Activated gamma-delta T cell treated with Interleukin-2 at 50 U/mL for 16 hours (primary cell): ENCODE results near the gene MAP4K4.
A peak's percentile ranks its signal among the peaks of the same experiment; 100 is the strongest.

Source experiments
- DNase-seq: peaks from one replicate; pipeline ENCODE4 v3.0.0-alpha.2; 2020

The MAP4K4 gene

DNA sequence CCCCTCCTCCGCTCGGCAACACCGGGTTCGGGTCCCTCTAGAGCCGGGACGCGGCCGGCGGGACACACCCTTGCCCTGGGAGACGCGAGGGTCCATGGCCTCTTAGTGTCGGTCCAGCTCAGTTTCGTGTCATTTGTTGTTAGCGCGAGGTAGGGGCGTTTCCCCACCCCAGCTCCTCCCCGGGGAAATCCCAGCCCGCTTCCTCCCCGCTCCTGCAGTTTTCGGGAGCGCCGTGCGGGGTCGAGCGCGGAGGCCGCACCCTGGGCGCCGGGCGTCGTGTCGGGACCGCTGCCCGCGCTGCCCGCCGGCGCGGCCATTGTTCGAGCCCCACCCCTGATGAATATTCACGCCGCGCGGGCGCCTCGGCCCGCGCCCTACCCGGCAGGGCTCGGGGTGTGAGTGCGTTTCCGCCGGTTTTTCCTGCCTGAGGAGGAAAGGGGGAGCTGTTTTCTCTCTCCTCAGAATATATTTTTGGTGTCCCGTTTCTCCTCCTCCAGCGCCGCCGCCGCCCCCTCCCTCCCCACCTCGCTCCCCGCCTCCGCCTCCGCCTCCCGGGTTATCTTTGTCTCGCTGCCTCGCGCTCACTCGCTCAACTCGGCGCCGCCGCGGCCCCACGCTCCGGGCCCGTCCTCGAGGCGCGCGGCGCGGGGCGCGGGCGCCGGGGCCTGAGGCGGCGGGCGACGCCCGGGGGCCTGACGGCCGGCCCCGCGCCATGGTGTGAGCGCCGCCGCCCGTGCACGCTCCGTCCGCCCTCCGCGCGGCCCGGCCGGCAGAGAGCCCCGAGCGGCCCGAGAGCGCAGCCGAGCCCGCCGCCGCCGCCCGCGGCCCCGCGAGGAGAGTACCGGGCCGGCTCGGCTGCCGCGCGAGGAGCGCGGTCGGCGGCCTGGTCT is at the start of gene MAP4K4:
Gene MAP4K4 (plus strand): TSS at position 584 of the 890 bp plus-strand sequence. CDS start 374 bp downstream, outside the sequence.
- peak; percentile 67 for DNase-seq

DNA sequence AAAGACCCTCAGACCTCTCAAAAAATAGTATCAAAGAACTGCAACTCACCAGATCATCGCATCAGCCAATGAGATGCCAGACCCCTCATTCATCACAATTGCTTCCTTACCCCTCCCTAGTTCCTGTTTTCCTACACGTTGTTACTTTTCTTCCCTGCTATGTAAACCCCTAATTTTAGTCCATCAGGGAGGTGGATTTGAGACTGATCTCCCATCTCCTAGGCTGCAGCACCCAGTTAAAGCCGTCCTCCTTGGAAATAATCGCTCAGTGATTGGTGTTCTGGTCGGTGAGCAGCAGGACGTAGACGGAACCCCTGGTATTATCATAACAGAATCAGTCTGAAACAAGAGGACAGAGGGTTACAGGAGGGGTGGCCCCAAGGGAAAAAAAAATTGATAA is 44.0 kb upstream of the MAP4K4 start:
- no peak for DNase-seq

DNA sequence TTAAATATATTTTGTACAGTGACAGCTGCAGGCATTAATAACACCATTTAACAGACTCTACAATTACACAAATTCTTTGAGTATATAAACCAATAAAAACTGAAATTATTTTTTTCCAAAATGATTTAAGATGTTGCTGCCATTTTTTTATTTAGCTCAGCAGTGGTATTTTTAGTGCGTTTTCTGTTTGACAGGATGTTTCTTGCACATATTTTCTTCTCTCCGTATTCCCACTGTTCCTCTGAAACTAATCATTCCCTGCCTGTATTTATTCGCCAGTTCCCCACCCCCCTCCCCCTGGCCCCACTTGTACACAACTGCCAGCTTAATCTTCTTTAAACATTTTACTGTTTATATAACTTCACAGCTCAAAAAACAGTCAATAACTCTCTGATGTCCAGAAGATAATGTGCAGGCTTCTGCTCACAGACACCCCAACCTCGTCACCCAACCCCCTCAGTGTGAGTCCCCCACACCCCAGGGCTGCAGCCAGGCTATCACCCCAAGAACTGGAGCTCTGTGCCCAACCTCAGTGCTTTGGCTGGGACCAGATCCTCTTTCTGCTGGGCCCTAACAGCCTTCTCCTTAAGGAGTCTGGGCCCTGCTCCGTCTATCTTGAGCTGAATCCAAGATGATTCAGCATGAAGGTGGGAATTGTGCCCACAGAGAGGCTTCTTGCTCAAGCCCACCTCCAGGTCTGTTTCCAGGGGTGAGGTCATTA is 41.6 kb upstream of the MAP4K4 start:
- DNase-seq = no peak

DNA sequence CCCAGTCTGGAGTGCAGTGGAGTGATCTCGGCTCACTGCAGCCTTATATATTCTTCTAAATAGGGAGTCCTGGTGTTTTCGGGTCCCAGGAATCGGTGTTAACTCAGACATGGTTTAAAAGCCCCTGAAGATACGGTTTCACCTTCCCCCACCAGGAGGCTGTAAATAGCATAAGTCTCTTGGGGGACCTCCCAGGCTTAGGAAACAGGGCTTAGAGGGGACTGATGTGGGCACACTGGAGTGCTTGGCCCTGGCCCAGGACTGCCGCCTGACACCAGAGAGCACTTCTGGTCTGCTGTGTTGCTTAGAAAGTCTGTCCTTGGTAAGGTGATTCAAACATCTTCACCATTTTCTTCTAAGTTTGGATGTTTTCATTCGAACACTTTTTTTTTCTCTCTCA is 39.7 kb upstream of the MAP4K4 start:
- no peak for DNase-seq

DNA sequence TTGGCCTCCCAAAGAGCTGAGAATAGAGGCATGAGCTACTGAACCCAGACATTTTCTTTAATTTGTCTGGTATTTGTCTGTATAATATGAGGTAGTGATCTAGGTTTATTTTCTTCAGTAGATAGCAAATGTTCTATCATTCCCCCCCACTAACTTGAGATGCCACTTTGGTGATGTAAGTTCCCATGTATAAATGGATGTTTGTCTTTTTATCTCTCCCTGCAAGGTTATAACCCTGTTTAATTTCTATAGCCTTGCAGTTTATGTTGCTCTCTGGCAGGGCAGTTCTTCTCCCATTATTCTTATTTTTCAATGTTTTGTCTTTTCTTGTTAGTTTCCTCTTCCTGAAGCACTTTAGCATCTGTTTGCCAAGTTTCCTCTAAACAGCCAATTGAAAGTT is 39.1 kb upstream of the MAP4K4 start:
- DNase-seq = no peak

DNA sequence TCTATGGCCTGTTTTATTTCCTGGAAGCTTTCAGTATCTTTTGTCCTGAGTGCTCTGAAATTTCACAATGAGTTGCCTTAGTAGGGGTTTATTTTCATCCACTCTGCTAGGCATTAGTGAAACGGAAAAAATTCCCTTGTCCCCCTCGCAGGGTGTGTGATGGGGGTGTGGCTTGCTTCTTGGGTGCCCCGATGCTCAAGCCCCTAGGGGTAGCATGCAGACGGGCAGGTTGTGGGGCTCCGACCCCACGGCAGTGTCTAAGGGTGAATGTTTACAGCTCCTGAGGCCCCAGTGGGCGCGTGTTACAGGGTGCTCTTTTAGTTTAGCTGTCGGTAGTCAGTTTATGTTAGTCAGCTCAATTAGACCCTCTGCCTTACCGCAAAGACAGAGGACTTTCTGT is 32.2 kb upstream of the MAP4K4 start:
- no peak for DNase-seq

DNA sequence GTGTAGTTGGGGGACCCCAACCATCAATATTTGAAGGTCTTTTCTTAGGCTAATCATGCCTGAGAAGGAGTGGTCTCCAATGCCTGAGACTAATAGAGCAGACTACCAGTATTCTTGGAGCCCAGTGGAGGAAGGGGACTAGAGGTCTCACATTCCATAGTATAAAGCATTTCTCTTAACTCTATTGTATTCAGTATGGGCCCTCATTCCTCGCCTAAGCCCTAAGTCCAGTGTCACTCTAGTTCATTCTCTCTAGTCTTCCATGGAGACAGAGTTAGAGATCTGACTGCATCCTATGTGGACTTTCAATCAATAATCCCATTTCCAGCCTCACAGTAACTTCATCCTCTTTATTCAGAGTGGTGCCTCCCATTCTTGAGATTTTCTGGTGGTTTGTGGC is 29.7 kb upstream of the MAP4K4 start:
- no peak for DNase-seq

DNA sequence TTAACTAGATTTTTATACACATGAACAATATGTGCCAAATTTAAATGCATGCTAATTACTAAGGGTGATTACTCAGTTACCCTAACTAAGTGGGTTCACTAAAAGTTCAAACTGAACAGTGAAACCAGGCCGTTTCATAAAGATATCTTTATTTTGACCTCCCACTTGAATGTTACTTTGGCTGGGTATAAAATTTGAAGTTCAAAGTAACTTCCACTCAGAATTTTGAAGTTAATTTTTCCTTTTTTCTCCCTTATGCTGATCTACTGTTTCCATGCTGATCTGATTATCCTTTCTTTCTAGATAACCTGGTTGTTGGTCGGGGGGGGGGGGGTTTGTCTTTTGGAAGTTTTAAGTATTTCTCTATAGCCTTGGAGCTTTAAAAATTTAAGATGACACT is 25.5 kb upstream of the MAP4K4 start:
- DNase-seq = no peak

DNA sequence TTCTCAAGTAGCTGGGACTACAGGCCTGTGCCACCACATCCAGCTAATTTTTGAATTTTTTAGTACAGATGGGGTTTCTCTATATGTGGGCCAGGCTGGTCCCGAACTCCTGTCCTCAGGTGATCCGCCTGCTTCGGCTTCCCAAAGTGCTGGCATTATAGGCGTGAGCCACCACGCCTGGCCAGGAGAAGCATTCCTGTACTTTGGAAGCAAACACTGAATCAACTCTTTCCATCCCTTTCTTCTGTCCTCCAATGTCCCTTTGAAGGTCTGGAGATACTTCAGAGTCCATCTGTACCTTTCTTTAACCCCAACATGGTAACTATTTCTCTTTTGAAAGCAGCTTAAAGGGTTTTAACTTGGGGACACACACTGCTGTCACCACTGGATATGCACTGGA is 23.6 kb upstream of the MAP4K4 start:
- no peak for DNase-seq

DNA sequence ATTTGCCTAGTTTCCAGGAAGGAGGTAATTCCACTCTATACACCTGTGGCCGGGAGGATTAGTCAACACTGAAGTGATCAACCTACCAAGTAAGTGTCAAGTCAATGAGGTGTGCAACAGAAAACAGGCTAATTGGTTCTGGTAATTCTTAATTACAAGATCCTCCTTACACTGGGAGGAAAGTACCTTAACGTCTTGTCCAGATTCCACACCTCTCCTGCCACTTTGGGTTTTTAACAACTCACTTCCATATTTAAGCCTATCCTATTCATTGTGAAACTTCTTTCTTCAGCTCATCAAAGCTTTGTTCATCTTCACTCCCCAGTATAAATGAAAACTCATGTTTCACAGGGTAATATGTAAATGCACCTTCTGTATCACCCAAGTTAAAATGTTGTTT is 22.0 kb upstream of the MAP4K4 start:
- no peak for DNase-seq

DNA sequence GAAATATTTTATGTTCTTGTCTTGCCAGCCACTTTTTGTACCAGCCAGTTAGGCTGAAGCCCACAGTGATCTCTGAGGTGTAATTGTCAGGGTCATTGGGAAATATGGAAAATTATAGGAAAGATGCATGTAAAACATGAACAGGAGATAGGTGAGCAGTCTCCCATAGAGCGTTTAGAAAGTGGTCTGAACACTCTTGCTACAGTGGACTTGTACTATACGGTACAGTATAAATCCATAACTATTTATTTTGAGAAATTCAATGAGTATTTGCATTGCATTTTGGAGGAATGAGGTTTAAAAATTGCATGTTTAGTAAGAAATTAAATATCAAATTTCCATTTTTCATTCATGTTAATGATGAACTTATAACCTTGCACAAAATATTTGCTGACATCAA is 20.8 kb upstream of the MAP4K4 start:
- DNase-seq = no peak

DNA sequence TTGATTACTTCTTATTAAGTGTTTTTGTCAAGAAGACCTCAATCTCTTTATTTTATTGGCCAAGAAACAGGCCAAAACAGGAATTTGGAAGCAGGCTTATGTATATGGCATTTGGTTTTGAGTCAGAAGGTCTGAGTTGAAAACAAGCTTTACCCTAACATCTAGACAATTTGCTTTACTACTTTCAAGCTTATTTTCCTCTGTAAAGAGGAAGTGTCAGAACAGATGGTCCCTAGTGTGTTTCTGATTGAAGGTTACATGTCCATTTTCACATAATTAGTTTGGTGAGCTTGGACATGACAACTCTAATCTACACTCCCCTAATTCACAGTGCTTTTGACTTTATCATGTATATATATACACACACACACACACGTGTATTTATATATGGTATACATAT is 19.8 kb upstream of the MAP4K4 start:
- no peak for DNase-seq

DNA sequence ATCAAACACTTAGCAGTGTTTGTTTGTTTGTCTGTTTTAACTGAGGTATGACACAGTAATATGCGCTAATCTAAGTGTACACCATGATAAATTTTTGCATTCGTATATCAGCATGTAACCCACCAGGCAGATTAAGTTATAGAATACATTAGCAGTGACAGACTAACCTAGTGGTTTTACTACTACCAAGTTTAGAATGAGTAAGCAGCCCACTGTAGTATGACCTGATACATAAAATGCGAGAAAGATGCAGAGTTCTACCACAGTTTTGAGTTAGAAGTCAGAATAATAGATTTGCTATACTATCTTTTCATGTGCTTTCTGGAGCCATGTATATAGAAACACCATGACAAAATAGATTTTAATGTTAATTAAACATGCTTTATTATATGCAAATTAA is 19.1 kb upstream of the MAP4K4 start:
- no peak for DNase-seq

DNA sequence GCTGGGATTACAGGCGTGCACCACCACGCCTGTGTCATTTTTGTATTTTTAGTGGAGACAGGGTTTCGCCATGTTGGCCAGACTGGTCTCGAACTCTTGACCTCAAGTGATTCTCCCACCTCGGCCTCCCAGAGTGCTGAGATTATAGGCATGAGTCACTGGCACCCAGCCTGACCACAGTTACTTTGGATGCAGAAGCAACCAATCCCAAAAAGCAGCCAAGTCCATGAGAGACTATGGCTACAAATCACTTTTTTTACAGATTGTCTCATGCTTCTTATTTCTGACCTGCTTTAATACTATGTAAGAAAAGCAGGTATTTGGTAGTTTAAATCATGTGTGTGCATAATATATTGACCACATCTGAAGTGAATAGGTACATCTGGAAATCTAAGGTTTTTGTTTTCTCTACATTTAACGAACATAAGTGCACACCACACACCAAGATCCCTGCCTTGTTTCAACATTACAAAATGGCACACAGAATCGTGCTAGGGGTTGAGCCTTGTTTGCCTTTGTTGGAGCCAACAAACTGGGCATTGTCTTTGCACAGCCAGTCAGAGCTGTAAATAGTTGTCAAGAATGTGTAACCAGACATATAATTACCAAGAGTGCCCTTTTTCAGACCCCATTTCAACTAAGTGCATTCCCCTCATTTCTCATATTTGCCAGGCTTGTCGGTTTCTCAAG is 18.3 kb upstream of the MAP4K4 start:
- DNase-seq = no peak

DNA sequence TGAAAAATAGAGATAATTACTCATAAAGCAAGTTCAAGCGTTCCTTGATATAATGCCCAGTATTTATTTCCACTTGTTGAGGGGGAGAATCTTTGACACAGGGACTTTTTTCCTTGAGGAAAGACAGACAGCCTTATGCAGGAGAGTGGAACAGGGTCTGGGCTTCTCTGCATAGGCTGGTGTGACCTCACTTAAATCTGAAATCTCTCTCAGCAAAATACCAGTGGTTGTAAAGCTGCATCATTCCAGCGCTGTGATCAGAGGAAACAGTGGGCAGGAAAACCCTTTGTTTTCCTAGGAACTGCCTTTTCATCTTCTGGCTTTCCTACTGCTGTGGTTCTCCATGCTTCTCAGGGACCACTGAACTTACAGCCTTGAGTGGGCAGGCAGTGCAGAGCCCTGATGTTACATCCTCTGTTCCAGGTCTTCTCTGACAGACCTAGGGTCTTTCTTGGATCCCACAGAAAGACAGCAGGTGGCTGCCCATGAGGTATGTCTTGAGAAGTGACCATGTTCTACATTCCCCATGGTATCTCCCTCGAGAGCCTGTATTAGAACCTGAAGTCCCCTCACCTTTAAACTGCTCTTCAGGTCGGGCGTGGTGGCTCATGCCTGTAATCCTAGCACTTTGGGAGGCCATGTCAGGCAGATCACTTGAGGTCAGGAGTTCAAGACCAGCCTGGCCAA is 17.6 kb upstream of the MAP4K4 start:
- no peak for DNase-seq

DNA sequence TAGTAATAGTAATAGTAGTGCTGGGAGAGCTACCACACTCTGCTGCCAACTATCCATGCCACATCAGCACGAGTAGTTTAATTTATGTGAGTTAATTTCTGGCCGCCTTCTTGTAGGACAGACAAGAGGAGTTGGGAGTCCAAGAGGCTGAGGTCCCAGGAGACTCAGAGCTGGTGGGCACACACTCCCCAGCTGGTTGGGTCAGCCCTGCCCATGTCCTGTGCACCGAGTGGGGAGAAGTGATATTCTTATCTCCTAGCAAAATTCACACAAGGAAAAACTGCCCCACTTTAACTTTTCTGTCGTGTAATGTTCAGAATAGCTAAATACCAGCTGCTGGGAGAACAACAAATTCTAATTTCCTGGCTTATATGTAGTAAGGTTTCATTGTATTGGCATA is 15.2 kb upstream of the MAP4K4 start:
- no peak for DNase-seq

DNA sequence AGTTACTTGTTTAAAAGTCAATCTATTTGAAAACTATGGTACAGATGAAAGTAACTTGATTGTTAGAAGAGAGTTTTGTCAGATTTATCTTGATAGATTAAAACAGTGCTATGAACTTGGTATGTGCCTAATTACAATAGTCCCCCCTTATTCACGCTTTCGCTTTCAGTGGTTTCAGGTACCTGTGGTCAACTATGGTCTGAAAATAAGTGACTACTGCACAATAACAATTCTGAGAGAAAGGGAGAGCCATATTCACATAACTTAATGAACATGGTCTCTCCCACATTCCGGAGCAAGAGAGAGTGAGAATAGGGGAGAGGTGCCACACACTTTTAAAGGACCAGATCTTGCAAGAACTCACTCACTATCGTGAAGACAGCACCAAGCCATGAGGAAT is 13.2 kb upstream of the MAP4K4 start:
- no peak for DNase-seq

DNA sequence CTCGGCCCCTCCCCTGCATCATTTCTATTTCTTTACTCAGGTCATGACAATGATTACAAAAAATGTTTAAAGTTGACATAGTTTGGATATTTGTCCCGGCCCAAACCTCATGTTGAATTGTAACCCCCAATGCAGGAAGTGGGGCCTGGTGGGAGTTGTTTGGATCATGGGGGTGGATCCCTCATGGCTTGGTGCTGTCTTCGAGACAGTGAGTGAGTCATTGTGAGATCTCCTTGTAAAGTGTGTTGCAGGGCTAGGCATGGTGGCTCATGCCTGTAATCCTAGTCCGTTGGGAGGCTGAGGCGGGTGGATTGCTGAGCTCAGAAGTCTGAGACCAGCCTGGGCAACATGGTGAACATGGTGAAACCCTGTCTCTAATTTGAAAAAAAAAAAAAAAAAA is 9.2 kb upstream of the MAP4K4 start:
- no peak for DNase-seq

DNA sequence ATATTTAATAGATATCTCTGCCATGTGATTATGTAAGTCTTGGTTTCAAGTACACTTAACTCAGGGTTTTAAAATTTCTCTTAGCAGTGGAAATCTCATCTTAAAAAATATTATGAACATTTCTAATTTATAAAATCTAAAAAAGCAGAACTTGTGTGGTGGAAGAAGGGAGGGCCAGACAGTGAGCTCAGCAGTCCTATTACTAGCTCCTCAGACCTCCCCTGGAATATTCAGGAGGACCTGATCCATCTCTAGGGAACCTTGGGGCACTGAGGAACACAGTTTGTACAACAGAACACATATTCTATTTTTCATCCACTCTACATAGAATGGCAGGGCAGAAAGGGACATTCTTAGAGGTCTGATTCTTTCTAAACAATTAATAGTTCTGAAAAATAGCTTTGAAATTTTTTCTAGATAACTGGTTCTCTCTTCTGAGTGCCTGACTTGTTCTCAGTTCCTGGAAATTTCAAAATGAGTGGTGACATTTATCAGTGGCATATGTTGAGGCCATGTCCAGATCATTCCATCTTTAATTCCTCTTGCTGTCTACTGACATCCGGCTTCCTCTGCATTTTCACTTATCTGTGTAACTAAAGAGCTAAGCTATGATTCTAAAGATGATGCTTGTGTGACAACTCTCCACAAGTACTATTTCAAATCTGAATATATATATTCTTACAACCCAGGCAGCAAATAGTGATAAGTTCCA is 8.2 kb upstream of the MAP4K4 start:
- DNase-seq = no peak

DNA sequence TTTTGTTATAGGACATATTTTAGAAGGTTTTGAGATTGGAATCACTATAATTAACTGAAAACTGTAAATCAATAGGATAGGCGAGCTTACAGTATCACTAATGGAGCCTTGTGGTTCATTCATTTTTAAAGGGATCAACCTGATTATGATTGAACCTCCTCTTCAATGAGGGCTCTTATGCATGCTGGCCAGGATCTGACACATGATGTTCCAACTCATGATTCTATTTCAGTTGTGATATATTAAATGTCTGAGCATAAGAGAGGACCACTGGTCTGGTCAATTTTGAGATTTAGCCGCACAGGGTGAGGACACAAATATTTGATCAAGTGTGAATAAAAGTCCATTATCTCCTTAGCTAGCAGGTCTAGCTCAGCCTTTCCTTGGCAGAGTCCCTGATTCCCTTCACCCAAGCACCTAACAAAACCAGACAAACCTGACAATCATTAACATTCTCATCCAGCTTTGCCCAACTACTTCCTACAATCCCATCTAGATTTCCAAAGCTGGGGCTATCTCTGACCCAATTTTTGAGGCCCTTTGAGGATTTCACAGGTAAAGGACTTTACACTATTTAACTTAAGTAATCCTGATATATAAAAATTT is 6.9 kb upstream of the MAP4K4 start:
- DNase-seq = no peak

DNA sequence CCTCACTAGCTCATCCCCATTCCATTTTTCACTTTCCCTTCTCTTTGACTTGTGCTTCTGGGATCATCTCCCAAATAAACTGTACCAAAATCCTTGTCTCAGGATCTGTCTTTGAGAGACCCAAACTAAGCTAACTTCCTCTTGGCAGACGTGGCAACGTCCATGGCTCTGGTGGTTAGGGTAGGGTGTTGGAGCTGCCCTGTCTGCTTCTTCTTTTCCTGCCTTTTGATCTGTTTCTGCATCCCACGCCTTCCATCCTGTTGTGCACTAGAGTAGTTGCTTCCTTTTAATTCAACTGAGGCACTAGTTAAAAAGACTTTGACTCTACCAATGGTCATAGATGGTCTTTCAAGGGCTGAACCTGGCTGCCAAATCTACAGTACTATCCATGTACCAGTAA is 5.5 kb upstream of the MAP4K4 start:
- no peak for DNase-seq

DNA sequence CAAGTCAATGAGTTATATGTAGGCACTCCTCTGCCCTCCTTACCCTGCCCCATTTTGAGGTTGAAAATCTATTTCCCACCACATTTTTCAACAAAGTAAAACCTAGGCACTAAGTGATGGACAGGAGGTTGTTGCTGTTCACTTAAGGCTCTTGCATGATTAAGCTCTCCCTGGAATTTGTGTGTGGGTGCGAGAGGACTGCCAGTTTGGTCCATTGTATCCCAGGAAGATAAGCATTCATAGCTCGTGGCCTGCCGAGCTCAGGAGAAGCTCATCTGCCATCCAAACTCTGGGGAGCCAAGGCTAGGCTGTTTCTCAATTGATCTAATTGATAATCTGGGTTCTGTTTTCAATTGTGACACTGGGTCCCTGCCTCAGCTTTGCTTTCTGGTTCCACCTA is 4.7 kb upstream of the MAP4K4 start:
- DNase-seq = no peak
